GM19043 (cell line): ENCODE results near the gene PXYLP1.
"Not testable (repeated sequence)": the region's sequence is repeated elsewhere in the genome, so short reads cannot be mapped to it uniquely, and the experiment has no call there.

ENCODE experiments used
- ATAC-seq: cut with Tn5 transposase; IDR thresholded peaks from one replicate; pipeline ENCODE4 v1.9.1; 2021; ENCODE audit warnings: low read depth; ENCODE audit not compliant: unreplicated experiment

Gene PXYLP1

GRCh38 chr3:141314415-141314814 lies 82.8 kb downstream of the PXYLP1 start:
- ATAC-seq, result not testable (repeated sequence)

GRCh38 chr3:141316851-141317250 lies 85.2 kb downstream of the PXYLP1 start:
- ATAC-seq, result no peak

GRCh38 chr3:141320399-141321108 lies 88.9 kb downstream of the PXYLP1 start:
- no peak for ATAC-seq

GRCh38 chr3:141321109-141321497 lies 89.5 kb downstream of the PXYLP1 start:
- no peak for ATAC-seq

GRCh38 chr3:141323936-141324704 lies 92.5 kb downstream of the PXYLP1 start:
- ATAC-seq, result no peak

GRCh38 chr3:141326123-141326522 lies 94.5 kb downstream of the PXYLP1 start:
- no peak for ATAC-seq

GRCh38 chr3:141326626-141327025 lies 95.0 kb downstream of the PXYLP1 start:
- ATAC-seq, result no peak

GRCh38 chr3:141328286-141329166 lies 96.9 kb downstream of the PXYLP1 start:
- no peak for ATAC-seq

- no peak for ATAC-seq
Measured at GRCh38 chr3:141330235-141330634, 98.6 kb downstream of the PXYLP1 start.

GRCh38 chr3:141330718-141331376 lies 99.2 kb downstream of the PXYLP1 start:
- ATAC-seq, result no peak

GRCh38 chr3:141331377-141332318 lies 100.0 kb downstream of the PXYLP1 start:
- no peak for ATAC-seq

- ATAC-seq, result no peak
Measured at GRCh38 chr3:141332416-141332815, 100.8 kb downstream of the PXYLP1 start.

- ATAC-seq, result no peak
Measured at GRCh38 chr3:141333836-141334626, 102.4 kb downstream of the PXYLP1 start.

GRCh38 chr3:141334627-141335250 lies 103.1 kb downstream of the PXYLP1 start:
- no peak for ATAC-seq

GRCh38 chr3:141335531-141336061 lies 104.0 kb downstream of the PXYLP1 start:
- no peak for ATAC-seq

GRCh38 chr3:141336672-141337522 lies 105.3 kb downstream of the PXYLP1 start:
- ATAC-seq, result peak; percentile 95

- ATAC-seq, result no peak
Measured at GRCh38 chr3:141337523-141337854, 105.9 kb downstream of the PXYLP1 start.
